Thyroid gland (tissue), 4 donors: Measurements from ENCODE around the gene TBC1D24.

Source experiments
- POLR2A ChIP-seq, 2 donors: fragments of 450-650 bp; IDR thresholded peaks; one replicate each; pipeline ENCODE4 v1.6.1; 2017; ENCODE audit warnings: antibody characterized with exemption in 2 of 2, mild to moderate bottlenecking in 2 of 2, moderate library complexity in 1 of 2
- TF ChIP-seq, protein P1 (sequence below), 6 experiments: fragments of 200-600 bp in 3 of 6; fragments of 450-650 bp in 3 of 6; sonication (generic) in 3 of 6; IDR thresholded peaks; one replicate each; pipeline ENCODE4 v1.5.1; 2016 to 2019; ENCODE audit warnings: antibody characterized with exemption in 6 of 6, mild to moderate bottlenecking in 2 of 6, inconsistent platforms in 1 of 6, moderate library complexity in 1 of 6

DNA sequence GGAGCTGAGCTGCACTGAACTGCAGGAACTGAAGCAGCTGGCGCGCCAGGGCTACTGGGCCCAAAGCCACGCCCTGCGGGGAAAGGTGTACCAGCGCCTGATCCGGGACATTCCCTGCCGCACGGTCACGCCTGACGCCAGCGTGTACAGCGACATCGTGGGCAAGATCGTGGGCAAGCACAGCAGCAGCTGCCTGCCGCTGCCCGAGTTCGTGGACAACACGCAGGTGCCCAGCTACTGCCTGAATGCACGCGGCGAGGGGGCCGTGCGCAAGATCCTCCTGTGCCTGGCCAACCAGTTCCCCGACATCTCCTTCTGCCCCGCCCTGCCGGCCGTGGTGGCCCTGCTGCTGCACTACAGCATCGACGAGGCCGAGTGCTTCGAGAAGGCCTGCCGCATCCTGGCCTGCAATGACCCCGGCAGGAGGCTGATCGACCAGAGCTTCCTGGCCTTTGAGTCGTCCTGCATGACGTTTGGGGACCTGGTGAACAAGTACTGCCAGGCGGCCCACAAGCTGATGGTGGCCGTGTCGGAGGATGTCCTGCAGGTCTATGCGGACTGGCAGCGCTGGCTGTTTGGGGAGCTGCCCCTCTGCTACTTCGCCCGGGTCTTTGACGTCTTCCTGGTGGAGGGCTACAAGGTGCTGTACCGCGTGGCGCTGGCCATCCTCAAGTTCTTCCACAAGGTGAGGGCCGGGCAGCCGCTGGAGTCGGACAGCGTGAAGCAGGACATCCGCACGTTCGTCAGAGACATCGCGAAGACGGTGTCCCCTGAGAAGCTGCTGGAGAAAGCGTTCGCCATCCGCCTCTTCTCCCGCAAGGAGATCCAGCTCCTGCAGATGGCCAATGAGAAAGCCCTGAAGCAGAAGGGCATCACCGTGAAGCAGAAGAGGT lies 21.5 kb downstream of the TBC1D24 start:
- TF ChIP-seq, protein P1, sequence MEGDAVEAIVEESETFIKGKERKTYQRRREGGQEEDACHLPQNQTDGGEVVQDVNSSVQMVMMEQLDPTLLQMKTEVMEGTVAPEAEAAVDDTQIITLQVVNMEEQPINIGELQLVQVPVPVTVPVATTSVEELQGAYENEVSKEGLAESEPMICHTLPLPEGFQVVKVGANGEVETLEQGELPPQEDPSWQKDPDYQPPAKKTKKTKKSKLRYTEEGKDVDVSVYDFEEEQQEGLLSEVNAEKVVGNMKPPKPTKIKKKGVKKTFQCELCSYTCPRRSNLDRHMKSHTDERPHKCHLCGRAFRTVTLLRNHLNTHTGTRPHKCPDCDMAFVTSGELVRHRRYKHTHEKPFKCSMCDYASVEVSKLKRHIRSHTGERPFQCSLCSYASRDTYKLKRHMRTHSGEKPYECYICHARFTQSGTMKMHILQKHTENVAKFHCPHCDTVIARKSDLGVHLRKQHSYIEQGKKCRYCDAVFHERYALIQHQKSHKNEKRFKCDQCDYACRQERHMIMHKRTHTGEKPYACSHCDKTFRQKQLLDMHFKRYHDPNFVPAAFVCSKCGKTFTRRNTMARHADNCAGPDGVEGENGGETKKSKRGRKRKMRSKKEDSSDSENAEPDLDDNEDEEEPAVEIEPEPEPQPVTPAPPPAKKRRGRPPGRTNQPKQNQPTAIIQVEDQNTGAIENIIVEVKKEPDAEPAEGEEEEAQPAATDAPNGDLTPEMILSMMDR (IDR thresholded peaks at IDR 0.05), result no peak
- TF ChIP-seq POLR2A (IDR thresholded peaks at IDR 0.05), result no peak
